ENCODE results near the gene SPDYE1. TPM values are rescaled to one million over a fixed set of nuclear protein-coding genes. Genes with fewer than 3 reads are reported as not detected.
"Not testable (repeated sequence)": the region's sequence is repeated elsewhere in the genome, so short reads cannot be mapped to it uniquely, and the experiment has no call there.

Gene SPDYE1
- total RNA-seq, 1 donor from 2014 or later: not detected

GRCh38 chr7:44038961-44039558 is 41.4 kb downstream of the SPDYE1 start:
- ATAC-seq (peak; percentile 93), DNase-seq (peak; percentile 97)
- intact Hi-C loops (cut with micrococcal nuclease): not testable (repeated sequence)

- DNase-seq; intact Hi-C loops (cut with micrococcal nuclease); ATAC-seq: not testable (repeated sequence)
Observed at GRCh38 chr7:44039800-44040492, 42.2 kb downstream of the SPDYE1 start.

- intact Hi-C loops (cut with micrococcal nuclease): not testable (repeated sequence)
- peak; percentile 57 for DNase-seq
- ATAC-seq: peak; percentile 36
Observed at GRCh38 chr7:44040493-44040891, 42.8 kb downstream of the SPDYE1 start.

GRCh38 chr7:44042221-44042620 is 44.5 kb downstream of the SPDYE1 start:
- ATAC-seq: no peak
- DNase-seq: no peak
- intact Hi-C loops (cut with micrococcal nuclease): no loop called here

GRCh38 chr7:44043902-44044301 is 46.2 kb downstream of the SPDYE1 start:
- DNase-seq: no peak

GRCh38 chr7:44044315-44045225 is 46.9 kb downstream of the SPDYE1 start, which contains the start of gene DBNL:
DBNL (plus strand) TSS chr7:44044702; CDS start chr7:44044738, 36 bp downstream.
- intact Hi-C loops (cut with micrococcal nuclease): no loop called here
- peak; percentile 98 for DNase-seq
- ATAC-seq: peak; percentile 93

More at GRCh38 chr7:44043902-44044301, 46.2 kb downstream of the SPDYE1 start:
- ATAC-seq: no peak
- intact Hi-C loops (cut with micrococcal nuclease): no loop called here

- intact Hi-C loops (cut with micrococcal nuclease): no loop called here
Observed at GRCh38 chr7:44045226-44046014, 47.7 kb downstream of the SPDYE1 start.

GRCh38 chr7:44046321-44047061 is 48.8 kb downstream of the SPDYE1 start:
- DNase-seq: no peak
- no peak for ATAC-seq
- intact Hi-C loops (cut with micrococcal nuclease): no loop called here

More at GRCh38 chr7:44045226-44046014, 47.7 kb downstream of the SPDYE1 start:
- ATAC-seq: no peak
- DNase-seq: no peak

GRCh38 chr7:44048031-44048795 is 50.5 kb downstream of the SPDYE1 start:
- intact Hi-C loops (cut with micrococcal nuclease): no loop called here

GRCh38 chr7:44050121-44050914 is 52.6 kb downstream of the SPDYE1 start:
- intact Hi-C loops (cut with micrococcal nuclease): no loop called here

More at GRCh38 chr7:44048031-44048795, 50.5 kb downstream of the SPDYE1 start:
- DNase-seq (no peak), ATAC-seq (no peak)

GRCh38 chr7:44050915-44051560 is 53.3 kb downstream of the SPDYE1 start:
- intact Hi-C loops (cut with micrococcal nuclease): no loop called here
- ATAC-seq (no peak), DNase-seq (no peak)

More at GRCh38 chr7:44050121-44050914, 52.6 kb downstream of the SPDYE1 start:
- ATAC-seq (no peak), DNase-seq (no peak)

GRCh38 chr7:44051611-44052220 is 54.0 kb downstream of the SPDYE1 start:
- intact Hi-C loops (cut with micrococcal nuclease): no loop called here
- DNase-seq (no peak), ATAC-seq (no peak)

- peak; percentile 13 for DNase-seq
- intact Hi-C loops (cut with micrococcal nuclease): no loop called here
Observed at GRCh38 chr7:44052771-44053365, 55.2 kb downstream of the SPDYE1 start.

GRCh38 chr7:44056681-44057080 is 59.0 kb downstream of the SPDYE1 start:
- ATAC-seq (no peak), DNase-seq (peak; percentile 21)
- intact Hi-C loops (cut with micrococcal nuclease): no loop called here

More at GRCh38 chr7:44052771-44053365, 55.2 kb downstream of the SPDYE1 start:
- ATAC-seq: no peak

- intact Hi-C loops (cut with micrococcal nuclease): no loop called here
- ATAC-seq: no peak
- DNase-seq: peak; percentile 19
Observed at GRCh38 chr7:44057181-44057848, 59.6 kb downstream of the SPDYE1 start.

All from left ventricle myocardium superior (tissue), 1 donor.